Activated T-cell treated with anti-CD3 and anti-CD28 coated beads, Interleukin-2, amount 50 U/mL, for 24 hours (primary cell): Measurements from ENCODE around the gene ZBTB8A.
A peak's percentile ranks its signal among the peaks of the same experiment; 100 is the strongest.
"Not testable (repeated sequence)": the region's sequence is repeated elsewhere in the genome, so short reads cannot be mapped to it uniquely, and the experiment has no call there.

Experiments
- DNase-seq: peaks from one replicate; pipeline ENCODE4 v3.0.0-alpha.2; 2020
- H3K27ac Mint-ChIP-seq: 2 replicates; pipeline ENCODE4 v1.8.0; 2020; ENCODE audit warnings: mild to moderate bottlenecking, mixed read lengths
- H3K27me3 Mint-ChIP-seq: 2 replicates; pipeline ENCODE4 v1.8.0; 2020; ENCODE audit warnings: mixed read lengths
- H3K36me3 Mint-ChIP-seq: 2 replicates; pipeline ENCODE4 v1.8.0; 2020; ENCODE audit warnings: low read depth, mixed read lengths
- H3K4me1 Mint-ChIP-seq: 2 replicates; pipeline ENCODE4 v1.8.0; 2020; ENCODE audit warnings: low read depth, mixed read lengths
- H3K4me3 Mint-ChIP-seq: 2 replicates; pipeline ENCODE4 v1.8.0; 2020; ENCODE audit warnings: mild to moderate bottlenecking, moderate library complexity, mixed read lengths
- H3K9me3 Mint-ChIP-seq: 2 replicates; pipeline ENCODE4 v1.8.0; 2020; ENCODE audit warnings: mixed read lengths

The ZBTB8A gene

GRCh38 chr1:32622205-32622604 lies 83.0 kb downstream of the ZBTB8A start:
- DNase-seq: no peak
- Mint-ChIP-seq H3K27ac (no peak overlapping the region), H3K36me3 (peaks cover 81% of the 10 kb centered on the region), H3K4me3 (no peak overlapping the region), H3K4me1 (peaks cover 44% of the 10 kb centered on the region), H3K9me3 (peaks cover 3% of the 10 kb centered on the region), H3K27me3 (no peaks in the 10 kb centered on the region)

- Mint-ChIP-seq H3K27ac (peak overlapping the region; percentile 92), H3K4me1 (peaks cover 50% of the 10 kb centered on the region), H3K9me3 (peaks cover 3% of the 10 kb centered on the region), H3K4me3 (peak overlapping the region; percentile 10), H3K27me3 (no peaks in the 10 kb centered on the region), H3K36me3 (peaks cover 84% of the 10 kb centered on the region)
- DNase-seq: no peak
Observed at GRCh38 chr1:32622806-32623681, 83.8 kb downstream of the ZBTB8A start.

GRCh38 chr1:32623775-32624174 lies 84.5 kb downstream of the ZBTB8A start:
- Mint-ChIP-seq H3K27ac (peak overlapping the region; percentile 92), H3K36me3 (peaks cover 89% of the 10 kb centered on the region), H3K4me3 (no peak overlapping the region), H3K9me3 (peaks cover 3% of the 10 kb centered on the region), H3K4me1 (peaks cover 50% of the 10 kb centered on the region), H3K27me3 (no peaks in the 10 kb centered on the region)
- DNase-seq: peak; percentile 43

GRCh38 chr1:32626176-32626575 lies 86.9 kb downstream of the ZBTB8A start:
- H3K36me3 Mint-ChIP-seq: peaks cover 83% of the 10 kb centered on the region
- H3K9me3 Mint-ChIP-seq: peaks cover 3% of the 10 kb centered on the region
- H3K4me1 Mint-ChIP-seq: peaks cover 37% of the 10 kb centered on the region

GRCh38 chr1:32627596-32628162 lies 88.5 kb downstream of the ZBTB8A start:
- DNase-seq: no peak
- H3K36me3 Mint-ChIP-seq: peaks cover 79% of the 10 kb centered on the region
- H3K27me3 Mint-ChIP-seq: no peaks in the 10 kb centered on the region
- peaks cover 31% of the 10 kb centered on the region for H3K4me1 Mint-ChIP-seq
- H3K4me3 Mint-ChIP-seq: no peak overlapping the region
- H3K9me3 Mint-ChIP-seq: peaks cover 3% of the 10 kb centered on the region
- H3K27ac Mint-ChIP-seq: peak overlapping the region; percentile 84

More at GRCh38 chr1:32626176-32626575, 86.9 kb downstream of the ZBTB8A start:
- DNase-seq: no peak
- Mint-ChIP-seq H3K27me3 (no peaks in the 10 kb centered on the region), H3K4me3 (no peak overlapping the region), H3K27ac (no peak overlapping the region)

GRCh38 chr1:32630173-32630572 lies 90.9 kb downstream of the ZBTB8A start:
- H3K4me1 Mint-ChIP-seq: peaks cover 18% of the 10 kb centered on the region
- H3K9me3 Mint-ChIP-seq, H3K27ac Mint-ChIP-seq, DNase-seq, H3K4me3 Mint-ChIP-seq, H3K27me3 Mint-ChIP-seq: not testable (repeated sequence)
- peaks cover 78% of the 10 kb centered on the region for H3K36me3 Mint-ChIP-seq

- no peaks in the 10 kb centered on the region for H3K9me3 Mint-ChIP-seq
- no peak overlapping the region for H3K4me3 Mint-ChIP-seq
- H3K27ac Mint-ChIP-seq: no peak overlapping the region
- peaks cover 15% of the 10 kb centered on the region for H3K4me1 Mint-ChIP-seq
- H3K27me3 Mint-ChIP-seq: no peaks in the 10 kb centered on the region
- H3K36me3 Mint-ChIP-seq: peaks cover 74% of the 10 kb centered on the region
- no peak for DNase-seq
Observed at GRCh38 chr1:32632829-32633228, 93.6 kb downstream of the ZBTB8A start.

- Mint-ChIP-seq H3K4me3 (no peak overlapping the region), H3K27ac (peak overlapping the region; percentile 45), H3K9me3 (no peaks in the 10 kb centered on the region), H3K36me3 (peaks cover 53% of the 10 kb centered on the region), H3K27me3 (no peaks in the 10 kb centered on the region), H3K4me1 (peaks cover 15% of the 10 kb centered on the region)
- DNase-seq: no peak
Observed at GRCh38 chr1:32635508-32636277, 96.5 kb downstream of the ZBTB8A start.

- Mint-ChIP-seq H3K36me3 (peaks cover 51% of the 10 kb centered on the region), H3K27me3 (no peaks in the 10 kb centered on the region), H3K27ac (no peak overlapping the region), H3K4me3 (no peak overlapping the region), H3K9me3 (no peaks in the 10 kb centered on the region), H3K4me1 (peaks cover 17% of the 10 kb centered on the region)
- DNase-seq: no peak
Observed at GRCh38 chr1:32636914-32637645, 97.9 kb downstream of the ZBTB8A start.

- no peak for DNase-seq
- Mint-ChIP-seq H3K9me3 (no peaks in the 10 kb centered on the region), H3K36me3 (peaks cover 36% of the 10 kb centered on the region), H3K4me1 (peaks cover 21% of the 10 kb centered on the region), H3K4me3 (no peak overlapping the region), H3K27me3 (no peaks in the 10 kb centered on the region), H3K27ac (no peak overlapping the region)
Observed at GRCh38 chr1:32639489-32640075, 100.4 kb downstream of the ZBTB8A start.

- H3K9me3 Mint-ChIP-seq, H3K27me3 Mint-ChIP-seq, H3K27ac Mint-ChIP-seq, H3K4me3 Mint-ChIP-seq, DNase-seq: not testable (repeated sequence)
- Mint-ChIP-seq H3K36me3 (peaks cover 32% of the 10 kb centered on the region), H3K4me1 (peaks cover 22% of the 10 kb centered on the region)
Observed at GRCh38 chr1:32642292-32642827, 103.1 kb downstream of the ZBTB8A start.

- no peaks in the 10 kb centered on the region for H3K27me3 Mint-ChIP-seq
- H3K4me3 Mint-ChIP-seq: no peak overlapping the region
- no peaks in the 10 kb centered on the region for H3K9me3 Mint-ChIP-seq
- peaks cover 38% of the 10 kb centered on the region for H3K4me1 Mint-ChIP-seq
- DNase-seq: no peak
- peaks cover 37% of the 10 kb centered on the region for H3K36me3 Mint-ChIP-seq
- H3K27ac Mint-ChIP-seq: no peak overlapping the region
Observed at GRCh38 chr1:32644426-32644825, 105.2 kb downstream of the ZBTB8A start.

GRCh38 chr1:32647308-32648134 lies 108.3 kb downstream of the ZBTB8A start:
- no peak for DNase-seq
- Mint-ChIP-seq H3K27me3 (no peaks in the 10 kb centered on the region), H3K4me1 (peaks cover 48% of the 10 kb centered on the region), H3K36me3 (peaks cover 55% of the 10 kb centered on the region), H3K27ac (peak overlapping the region; percentile 100), H3K9me3 (no peaks in the 10 kb centered on the region), H3K4me3 (peak overlapping the region; percentile 98)
